Liver (tissue), 9 donors: ENCODE data around the gene RNF126. TPM values are rescaled to one million over a fixed set of nuclear protein-coding genes. Genes with fewer than 3 reads are reported as not detected.

ENCODE experiments used
- DNase-seq: peaks from one replicate; pipeline ENCODE4 v3.0.0-alpha.2; 2017; ENCODE audit warnings: low spot score
- H3K27ac ChIP-seq, 2 donors: one replicate each; pipeline ENCODE4 v1.7.0; 2013; ENCODE audit warnings: inconsistent platforms in 2 of 2, low read length in 2 of 2, control low read depth in 1 of 2, low read depth in 1 of 2, mild to moderate bottlenecking in 1 of 2
- H3K27me3 ChIP-seq, 4 donors: one replicate each; pipeline versions ENCODE4 v1.6.1 to v1.7.0; 2013; ENCODE audit warnings: low read length in 3 of 4, inconsistent platforms in 1 of 4, mild to moderate bottlenecking in 1 of 4, moderate library complexity in 1 of 4; ENCODE audit not compliant: control insufficient read depth in 4 of 4, insufficient read depth in 4 of 4
- H3K36me3 ChIP-seq, 4 donors: one replicate each; pipeline versions ENCODE4 v1.6.1 to v1.7.0; 2013; ENCODE audit warnings: low read length in 3 of 4, mild to moderate bottlenecking in 3 of 4, low read depth in 1 of 4, moderate library complexity in 1 of 4; ENCODE audit not compliant: control insufficient read depth in 4 of 4, insufficient read depth in 3 of 4
- H3K4me1 ChIP-seq, 4 donors: one replicate each; pipeline versions ENCODE4 v1.6.1 to v1.7.0; 2013; ENCODE audit warnings: low read length in 3 of 4, mild to moderate bottlenecking in 3 of 4, moderate library complexity in 1 of 4; ENCODE audit not compliant: control insufficient read depth in 4 of 4, insufficient read depth in 4 of 4
- H3K4me3 ChIP-seq, 3 donors: one replicate each; pipeline versions ENCODE4 v1.6.1 to v1.7.0; 2013; ENCODE audit warnings: low read length in 3 of 3, control low read depth in 1 of 3, low read depth in 1 of 3, mild to moderate bottlenecking in 1 of 3
- H3K9ac ChIP-seq, 2 donors: one replicate each; pipeline ENCODE4 v1.7.0; 2013; ENCODE audit warnings: low read length in 2 of 2, mild to moderate bottlenecking in 2 of 2, moderate library complexity in 2 of 2, control low read depth in 1 of 2, low read depth in 1 of 2
- H3K9me3 ChIP-seq, 4 donors: one replicate each; pipeline versions ENCODE4 v1.6.1 to v1.7.0; 2013; ENCODE audit warnings: low read length in 3 of 4; ENCODE audit not compliant: control insufficient read depth in 4 of 4
- ATF3 ChIP-seq: IDR thresholded peaks from 2 replicates; pipeline ENCODE4 v1.6.1; 2016; ENCODE audit warnings: antibody characterized with exemption
- EGR1 ChIP-seq, 2 donors: IDR thresholded peaks; 2 replicates each; pipeline ENCODE4 v1.6.1; 2016 to 2018; ENCODE audit warnings: antibody characterized with exemption in 2 of 2, low read depth in 2 of 2
- FOXA2 ChIP-seq: IDR thresholded peaks from 2 replicates; pipeline ENCODE4 v1.6.1; 2016; ENCODE audit warnings: antibody characterized with exemption
- GABPA ChIP-seq, 2 donors: IDR thresholded peaks in 1 of 2; conservative IDR thresholded peaks in 1 of 2; 2 replicates each; pipeline ENCODE4 v1.6.1; 2016; ENCODE audit warnings: antibody characterized with exemption in 2 of 2, mild to moderate bottlenecking in 1 of 2, moderate library complexity in 1 of 2
- HNF4A ChIP-seq, 2 donors: conservative IDR thresholded peaks; 2 replicates each; pipeline ENCODE4 v1.6.1; 2016; ENCODE audit warnings: antibody characterized with exemption in 2 of 2, mild to moderate bottlenecking in 2 of 2
- HNF4G ChIP-seq: IDR thresholded peaks from 2 replicates; pipeline ENCODE4 v1.6.1; 2016; ENCODE audit warnings: antibody characterized with exemption
- JUND ChIP-seq, 2 donors: IDR thresholded peaks; 2 replicates each; pipeline ENCODE4 v1.6.1; 2016; ENCODE audit warnings: antibody characterized with exemption in 2 of 2
- MAX ChIP-seq: IDR thresholded peaks from 2 replicates; pipeline ENCODE4 v1.6.1; 2016; ENCODE audit warnings: antibody characterized with exemption
- NR2F2 ChIP-seq: IDR thresholded peaks from 2 replicates; pipeline ENCODE4 v1.6.1; 2016; ENCODE audit warnings: antibody characterized with exemption
- RAD21 ChIP-seq, 2 donors: IDR thresholded peaks; 2 replicates each; pipeline ENCODE4 v1.6.1; 2016; ENCODE audit warnings: antibody characterized with exemption in 2 of 2, mild to moderate bottlenecking in 2 of 2
- REST ChIP-seq: IDR thresholded peaks from 2 replicates; pipeline ENCODE4 v1.6.1; 2016; ENCODE audit warnings: antibody characterized with exemption, mild to moderate bottlenecking
- RXRA ChIP-seq, 2 donors: IDR thresholded peaks; 2 replicates each; pipeline ENCODE4 v1.6.1; 2017 to 2018; ENCODE audit warnings: antibody characterized with exemption in 2 of 2, mild to moderate bottlenecking in 1 of 2
- SP1 ChIP-seq: IDR thresholded peaks from 2 replicates; pipeline ENCODE4 v1.6.1; 2018; ENCODE audit warnings: antibody characterized with exemption, mild to moderate bottlenecking
- TAF1 ChIP-seq: conservative IDR thresholded peaks from 2 replicates; pipeline ENCODE4 v1.6.1; 2016; ENCODE audit warnings: antibody characterized with exemption, mild to moderate bottlenecking
- YY1 ChIP-seq: IDR thresholded peaks from 2 replicates; pipeline ENCODE4 v1.6.1; 2016; ENCODE audit warnings: antibody characterized with exemption, mild to moderate bottlenecking
- ZBTB33 ChIP-seq: IDR thresholded peaks from 2 replicates; pipeline ENCODE4 v1.6.1; 2016; ENCODE audit warnings: antibody characterized with exemption
- WGBS: extraction: QIAGEN DNeasy Blood & Tissue Kit; methylation state at CpG from one replicate; pipeline ENCODE4 v1.1.7; 2013; 5-methylcytosine and 5-hydroxymethylcytosine counted together
- polyA plus RNA-seq, 2 donors: library from polyadenylated mRNA; stranded (reverse) in 1 of 2; unstranded in 1 of 2; fragments of 200-250 nt in 1 of 2; fragments of >200 nt in 1 of 2; fragmentation: Nextera tagmentation in 1 of 2; extraction: Ambion mirVana in 1 of 2; gene quantifications; one replicate each; pipeline versions ENCODE4 v1.2.1 to v1.2.3, GENCODE V29; 2013 to 2015
- total RNA-seq, 2 donors: library from RNA; depleted of rRNA; stranded (reverse); fragments of >200 nt; gene quantifications; one replicate each; pipeline ENCODE4 v1.2.3, GENCODE V29; 2014
- donor health status: healthy.
- donor health status: healthy.
- donor health status: healthy.
- donor health status: healthy.
- donor health status: healthy.

Gene RNF126
- total and polyA plus RNA-seq, 4 donors: 16.7 to 32.7 (median 24.1) TPM

- Histone ChIP-seq H3K4me3 (peak overlapping the region in 2 of 3 donors; percentile 2 to 16), H3K36me3 (no peaks in the 10 kb centered on the region), H3K27ac (peak overlapping the region; percentile 89 to 96), H3K9ac (peak overlapping the region in 1 of 2 donors; percentile 10), H3K9me3 (no peaks in the 10 kb centered on the region), H3K27me3 (no peaks in the 10 kb centered on the region), H3K4me1 (peaks cover 28 to 63% (median 49%) of the 10 kb centered on the region in 4 donors)
- 44% methylated on average over 50 of the region's 50 CpGs for WGBS
- no peak for TF ChIP-seq GABPA (IDR thresholded peaks at IDR 0.05 in 1 of 2, conservative IDR thresholded peaks at IDR 0.05 in 1 of 2)
- no peak for TF ChIP-seq HNF4G
- TF ChIP-seq MAX: no peak
- no peak for TF ChIP-seq ZBTB33
- no peak for TF ChIP-seq FOXA2
- no peak for TF ChIP-seq ATF3
- no peak for TF ChIP-seq REST
- no peak for TF ChIP-seq YY1
- no peak for DNase-seq
Observed at GRCh38 chr19:658916-659839, 3.8 kb downstream of the RNF126 start.

- H3K4me1 ChIP-seq: peaks cover 28 to 54% (median 42%) of the 10 kb centered on the region in 4 donors
- DNase-seq: no peak
- no peaks in the 10 kb centered on the region for H3K9me3 ChIP-seq
- no peak overlapping the region for H3K4me3 ChIP-seq
- peak overlapping the region; percentile 89 to 96 for H3K27ac ChIP-seq
- H3K9ac ChIP-seq: peak overlapping the region in 1 of 2 donors; percentile 25
- H3K36me3 ChIP-seq: peaks cover 0 to 9% (median 0%) of the 10 kb centered on the region in 4 donors
- TF ChIP-seq MAX (no peak), HNF4G (no peak), TAF1 (no peak), JUND (IDR thresholded peaks at IDR 0.05) (no peak), HNF4A (conservative IDR thresholded peaks at IDR 0.05) (no peak), RAD21 (IDR thresholded peaks at IDR 0.05) (no peak), GABPA (IDR thresholded peaks at IDR 0.05 in 1 of 2, conservative IDR thresholded peaks at IDR 0.05 in 1 of 2) (no peak), YY1 (no peak), EGR1 (IDR thresholded peaks at IDR 0.05; ENCODE audit: low read depth in 2 of 2) (no peak), ZBTB33 (no peak), NR2F2 (no peak), RXRA (IDR thresholded peaks at IDR 0.05) (no peak), ATF3 (no peak), SP1 (no peak), FOXA2 (no peak)
- WGBS: 76% methylated on average over 33 of the region's 33 CpGs
- no peaks in the 10 kb centered on the region for H3K27me3 ChIP-seq
Observed at GRCh38 chr19:658059-658839, 4.8 kb downstream of the RNF126 start.
